ENCODE results near the gene VEGFA.

DNA sequence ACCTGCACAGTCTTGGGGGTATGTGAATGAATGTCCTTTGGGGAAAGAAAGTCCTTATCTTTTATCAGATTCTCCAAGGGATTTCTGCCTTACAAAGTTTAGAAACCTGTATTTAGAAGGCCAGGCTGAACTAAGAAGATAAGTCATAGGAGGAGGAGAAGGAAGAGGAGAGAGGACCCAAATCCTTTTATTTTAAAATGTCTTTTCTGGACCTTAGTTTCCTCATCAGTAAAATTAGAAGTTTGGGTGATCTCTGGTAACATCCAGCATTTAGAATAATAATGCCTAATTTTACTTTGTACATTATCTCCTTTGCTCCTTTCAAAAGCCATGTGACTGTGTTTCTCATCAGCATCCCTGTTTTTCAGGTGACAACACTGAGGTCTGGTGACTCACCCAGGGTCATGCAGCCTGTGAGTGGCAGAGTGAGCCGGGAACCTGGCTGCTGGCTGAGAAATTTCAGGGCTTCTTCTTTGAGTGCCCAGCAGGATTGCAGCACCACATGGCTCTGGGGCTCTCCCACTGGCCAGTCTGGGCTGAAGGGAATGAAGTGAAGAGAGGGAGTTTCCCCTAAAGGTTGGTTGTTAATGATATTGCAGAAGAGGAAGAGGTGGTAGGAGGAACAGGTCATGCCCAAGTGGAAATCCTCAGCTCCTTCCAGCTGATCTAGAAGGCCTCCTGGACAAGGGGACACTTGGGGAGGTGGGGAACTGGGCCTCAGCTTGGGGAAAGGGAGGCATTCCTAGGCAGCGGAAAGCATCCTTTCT is 34.0 kb downstream of the VEGFA start:
- TF ChIP-seq CTCF (IDR thresholded peaks at IDR 0.05): no peak
- no peak for TF ChIP-seq POLR2A (IDR thresholded peaks at IDR 0.05)

Measured in lower leg skin (tissue), 3 donors.